Measurements from ENCODE around the gene SENP3. TPM values are rescaled to one million over a fixed set of nuclear protein-coding genes. Genes with fewer than 3 reads are reported as not detected.
A peak's percentile ranks its signal among the peaks of the same experiment; 100 is the strongest.

SENP3 gene
- total and polyA plus RNA-seq, 8 donors = 14.7 to 33.1 (median 17.2) TPM

GRCh38 chr17:7576432-7576937 lies 14.8 kb downstream of the SENP3 start:
- no peak for FAIRE-seq
- intact Hi-C loops (cut with DNase I) = no loop called here
- no peaks in the 10 kb centered on the region for H3K9me3 ChIP-seq
- H3K27ac ChIP-seq = no peak overlapping the region
- peak in 1 of 6 donors; percentile 18 for DNase-seq
- no peaks in the 10 kb centered on the region for H3K27me3 ChIP-seq
- ATAC-seq = no peak
- peaks cover 23 to 41% (median 41%) of the 10 kb centered on the region in 3 donors for H3K36me3 ChIP-seq
- no peak overlapping the region for H3K4me3 ChIP-seq
- H3K4me1 ChIP-seq = peaks cover 7 to 36% (median 10%) of the 10 kb centered on the region in 3 donors
- no peak for TF ChIP-seq CTCF (IDR thresholded peaks at IDR 0.05)
- 77 to 80% methylated on average over 14 of the region's 14 CpGs for WGBS, 2 donors

- Histone ChIP-seq H3K36me3 (peaks cover 23 to 41% (median 41%) of the 10 kb centered on the region in 3 donors), H3K9me3 (no peaks in the 10 kb centered on the region), H3K4me1 (peaks cover 9 to 41% (median 12%) of the 10 kb centered on the region in 3 donors), H3K27me3 (no peaks in the 10 kb centered on the region), H3K4me3 (no peak overlapping the region), H3K27ac (no peak overlapping the region)
- TF ChIP-seq CTCF (IDR thresholded peaks at IDR 0.05) = no peak
- peak in 1 of 6 donors; percentile 22 for DNase-seq
- no peak for ATAC-seq
- 80 to 81% methylated on average over 17 of the region's 17 CpGs for WGBS, 2 donors
- intact Hi-C loops (cut with DNase I) = no loop called here
- FAIRE-seq = no peak
Observed at GRCh38 chr17:7577327-7578199, 15.8 kb downstream of the SENP3 start.

- 20 to 27% methylated on average over 7 of the region's 7 CpGs for WGBS, 2 donors
- ATAC-seq = peak; percentile 21 to 59 (median 36)
- TF ChIP-seq CTCF (IDR thresholded peaks at IDR 0.05) = no peak
- DNase-seq = peak in 1 of 6 donors; percentile 73
- Histone ChIP-seq H3K4me1 (peaks cover 18 to 47% (median 20%) of the 10 kb centered on the region in 3 donors), H3K4me3 (peak within 1 kb of the TSS in 1 of 4 donors; percentile 15), H3K9me3 (no peaks in the 10 kb centered on the region), H3K27ac (peak within 1 kb of the TSS; percentile 7 to 83 (median 62)), H3K36me3 (peaks cover 23 to 41% (median 39%) of the 10 kb centered on the region in 3 donors), H3K27me3 (no peaks in the 10 kb centered on the region)
- intact Hi-C loops (cut with DNase I) = no loop called here
- FAIRE-seq = no peak
Observed at GRCh38 chr17:7579001-7579833, 17.5 kb downstream of the SENP3 start, which contains the start of gene CD68. Gene CD68, plus strand, starts transcription at chr17:7579638. Its CDS starts 40 bp downstream, at chr17:7579678.

- H3K4me1 ChIP-seq = peaks cover 12 to 46% (median 16%) of the 10 kb centered on the region in 3 donors
Observed at GRCh38 chr17:7579834-7580603, 18.3 kb downstream of the SENP3 start.

More at GRCh38 chr17:7579834-7580603, 18.3 kb downstream of the SENP3 start:
- Histone ChIP-seq H3K9me3 (no peaks in the 10 kb centered on the region), H3K36me3 (peaks cover 18 to 34% (median 33%) of the 10 kb centered on the region in 3 donors), H3K27me3 (no peaks in the 10 kb centered on the region), H3K4me3 (peak overlapping the region in 1 of 4 donors; percentile 15), H3K27ac (peak overlapping the region; percentile 7 to 83 (median 62))
- intact Hi-C loops (cut with DNase I) = loop anchor here in 1 of 3 donors (10.0 kb wide), 1 partner anchor 225 kb away; the partner anchor contains the start of genes KCTD11 and TMEM95
- FAIRE-seq (no peak), ATAC-seq (no peak), DNase-seq (no peak)
- no peak for TF ChIP-seq CTCF (IDR thresholded peaks at IDR 0.05)
- WGBS, 2 donors = 65 to 75% methylated on average over 12 of the region's 12 CpGs

Data from pancreas (tissue), 10 donors.